Ishikawa (cell line): ENCODE measurements around the gene PIK3R4.

Experiments
- CEBPB ChIP-seq: IDR thresholded peaks from 2 replicates; pipeline ENCODE4 v1.6.1; 2012
- CREB1 ChIP-seq: IDR thresholded peaks from 2 replicates; pipeline ENCODE4 v1.6.1; 2012; ENCODE audit warnings: low read depth
- EGR1 ChIP-seq: IDR thresholded peaks from 2 replicates; pipeline ENCODE4 v1.6.1; 2012
- EP300 ChIP-seq: IDR thresholded peaks from 2 replicates; pipeline ENCODE4 v1.6.1; 2012; ENCODE audit warnings: borderline replicate concordance
- FOXM1 ChIP-seq: IDR thresholded peaks from 2 replicates; pipeline ENCODE4 v1.6.1; 2012; ENCODE audit warnings: low read depth, borderline replicate concordance
- MAX ChIP-seq: IDR thresholded peaks from 2 replicates; pipeline ENCODE4 v1.6.1; 2012
- NFIC ChIP-seq: IDR thresholded peaks from 2 replicates; pipeline ENCODE4 v1.6.1; 2012
- RAD21 ChIP-seq: IDR thresholded peaks from 2 replicates; pipeline ENCODE4 v1.6.1; 2012; ENCODE audit warnings: low read depth
- TAF1 ChIP-seq: IDR thresholded peaks from 2 replicates; pipeline ENCODE4 v1.6.1; 2012; ENCODE audit warnings: low read depth, mild to moderate bottlenecking
- TCF12 ChIP-seq: IDR thresholded peaks from 2 replicates; pipeline ENCODE4 v1.6.1; 2012; ENCODE audit warnings: low read depth
- TEAD4 ChIP-seq: IDR thresholded peaks from 2 replicates; pipeline ENCODE4 v1.6.1; 2012
- USF1 ChIP-seq: IDR thresholded peaks from 2 replicates; pipeline ENCODE4 v1.6.1; 2012
- YY1 ChIP-seq: IDR thresholded peaks from 2 replicates; pipeline ENCODE4 v1.6.1; 2012; ENCODE audit warnings: low read depth
- ZBTB7A ChIP-seq: IDR thresholded peaks from 2 replicates; pipeline ENCODE4 v1.6.1; 2012; ENCODE audit warnings: low read depth
- TF ChIP-seq, protein P1 (sequence below): IDR thresholded peaks from 2 replicates; pipeline ENCODE4 v1.6.1; 2012; ENCODE audit warnings: low read depth, mild to moderate bottlenecking

The PIK3R4 gene

GRCh38 chr3:130728037-130728436 is 18.6 kb downstream of the PIK3R4 start:
- TF ChIP-seq EGR1 = no peak

GRCh38 chr3:130725746-130726145 is 20.9 kb downstream of the PIK3R4 start:
- TF ChIP-seq RAD21 = no peak
- no peak for TF ChIP-seq TCF12
- TF ChIP-seq EGR1 = no peak
- TF ChIP-seq TEAD4 = no peak

- no peak for TF ChIP-seq TAF1
- TF ChIP-seq CREB1 = no peak
- TF ChIP-seq TEAD4 = no peak
- no peak for TF ChIP-seq ZBTB7A
- no peak for TF ChIP-seq RAD21
- TF ChIP-seq MAX = no peak
- TF ChIP-seq YY1 = no peak
- no peak for TF ChIP-seq NFIC
- no peak for TF ChIP-seq USF1
- TF ChIP-seq FOXM1 = no peak
- TF ChIP-seq EGR1 = no peak
- TF ChIP-seq, protein P1, sequence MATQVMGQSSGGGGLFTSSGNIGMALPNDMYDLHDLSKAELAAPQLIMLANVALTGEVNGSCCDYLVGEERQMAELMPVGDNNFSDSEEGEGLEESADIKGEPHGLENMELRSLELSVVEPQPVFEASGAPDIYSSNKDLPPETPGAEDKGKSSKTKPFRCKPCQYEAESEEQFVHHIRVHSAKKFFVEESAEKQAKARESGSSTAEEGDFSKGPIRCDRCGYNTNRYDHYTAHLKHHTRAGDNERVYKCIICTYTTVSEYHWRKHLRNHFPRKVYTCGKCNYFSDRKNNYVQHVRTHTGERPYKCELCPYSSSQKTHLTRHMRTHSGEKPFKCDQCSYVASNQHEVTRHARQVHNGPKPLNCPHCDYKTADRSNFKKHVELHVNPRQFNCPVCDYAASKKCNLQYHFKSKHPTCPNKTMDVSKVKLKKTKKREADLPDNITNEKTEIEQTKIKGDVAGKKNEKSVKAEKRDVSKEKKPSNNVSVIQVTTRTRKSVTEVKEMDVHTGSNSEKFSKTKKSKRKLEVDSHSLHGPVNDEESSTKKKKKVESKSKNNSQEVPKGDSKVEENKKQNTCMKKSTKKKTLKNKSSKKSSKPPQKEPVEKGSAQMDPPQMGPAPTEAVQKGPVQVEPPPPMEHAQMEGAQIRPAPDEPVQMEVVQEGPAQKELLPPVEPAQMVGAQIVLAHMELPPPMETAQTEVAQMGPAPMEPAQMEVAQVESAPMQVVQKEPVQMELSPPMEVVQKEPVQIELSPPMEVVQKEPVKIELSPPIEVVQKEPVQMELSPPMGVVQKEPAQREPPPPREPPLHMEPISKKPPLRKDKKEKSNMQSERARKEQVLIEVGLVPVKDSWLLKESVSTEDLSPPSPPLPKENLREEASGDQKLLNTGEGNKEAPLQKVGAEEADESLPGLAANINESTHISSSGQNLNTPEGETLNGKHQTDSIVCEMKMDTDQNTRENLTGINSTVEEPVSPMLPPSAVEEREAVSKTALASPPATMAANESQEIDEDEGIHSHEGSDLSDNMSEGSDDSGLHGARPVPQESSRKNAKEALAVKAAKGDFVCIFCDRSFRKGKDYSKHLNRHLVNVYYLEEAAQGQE = no peak
- TF ChIP-seq EP300 = no peak
- TF ChIP-seq TCF12 = no peak
Observed at GRCh38 chr3:130715616-130716015, 31.0 kb downstream of the PIK3R4 start.

DNA sequence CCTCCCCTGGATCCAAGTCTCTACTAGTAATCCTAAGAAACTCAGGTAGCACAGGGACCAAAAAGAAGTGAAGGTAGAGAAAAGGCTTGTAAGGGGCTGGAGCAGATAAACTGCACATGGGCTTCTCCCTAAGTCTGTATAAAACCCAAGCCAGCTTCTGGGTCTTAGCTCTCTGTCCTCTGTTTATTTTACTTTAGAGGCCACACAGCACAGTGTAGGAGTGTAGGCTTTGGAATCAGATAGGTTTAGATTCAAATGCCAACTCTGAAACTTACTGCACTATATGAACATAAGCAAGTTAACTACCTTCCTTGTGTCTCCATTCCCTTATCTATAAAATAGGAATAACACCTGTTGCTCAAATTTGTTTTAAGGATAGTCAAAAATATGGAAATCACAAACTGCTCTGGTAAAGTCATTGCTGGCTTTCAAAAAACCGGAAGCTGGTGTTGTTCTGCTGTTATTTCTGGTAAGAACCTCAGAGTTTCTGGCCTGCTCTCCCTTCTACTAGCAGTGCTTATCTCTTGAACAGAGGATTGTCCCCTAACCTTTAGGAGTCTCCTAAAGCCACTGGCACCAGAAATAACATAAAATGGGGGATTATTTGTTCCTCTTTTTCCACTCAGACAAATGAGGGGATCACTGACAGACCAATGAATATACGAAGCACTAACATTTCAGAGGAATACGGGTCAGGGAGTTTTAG is 33.8 kb downstream of the PIK3R4 start:
- TF ChIP-seq RAD21 (no peak), TEAD4 (no peak), USF1 (no peak), TAF1 (no peak), MAX (no peak), ZBTB7A (no peak), CEBPB (no peak), TCF12 (no peak), EP300 (no peak), NFIC (no peak), YY1 (no peak), EGR1 (no peak), CREB1 (no peak), FOXM1 (no peak)
- TF ChIP-seq, protein P1 = no peak

- TF ChIP-seq TCF12 (no peak), EP300 (no peak), ZBTB7A (no peak), MAX (no peak), USF1 (no peak), CEBPB (no peak), CREB1 (no peak), FOXM1 (no peak), YY1 (no peak)
Observed at GRCh38 chr3:130711565-130712324, 34.9 kb downstream of the PIK3R4 start.
